Fibroblast of pulmonary artery (primary cell): ENCODE measurements around the gene MOCS3.
"Not testable (repeated sequence)": the region's sequence is repeated elsewhere in the genome, so short reads cannot be mapped to it uniquely, and the experiment has no call there.

ENCODE experiments used
- DNase-seq: peaks from one replicate; pipeline ENCODE4 v3.0.0-alpha.2; 2010; ENCODE audit warnings: low read depth
- H3K4me3 ChIP-seq: replicated peaks from 2 replicates; pipeline ENCODE4 v1.5.1; 2011; ENCODE audit warnings: low read depth, mild to moderate bottlenecking, control low read depth, low read length, moderate library complexity
- CTCF ChIP-seq: IDR thresholded peaks from 2 replicates; pipeline ENCODE4 v1.5.1; 2011; ENCODE audit warnings: mild to moderate bottlenecking, control low read depth, low read length, inconsistent platforms; ENCODE audit errors: missing control alignments

Gene MOCS3

DNA sequence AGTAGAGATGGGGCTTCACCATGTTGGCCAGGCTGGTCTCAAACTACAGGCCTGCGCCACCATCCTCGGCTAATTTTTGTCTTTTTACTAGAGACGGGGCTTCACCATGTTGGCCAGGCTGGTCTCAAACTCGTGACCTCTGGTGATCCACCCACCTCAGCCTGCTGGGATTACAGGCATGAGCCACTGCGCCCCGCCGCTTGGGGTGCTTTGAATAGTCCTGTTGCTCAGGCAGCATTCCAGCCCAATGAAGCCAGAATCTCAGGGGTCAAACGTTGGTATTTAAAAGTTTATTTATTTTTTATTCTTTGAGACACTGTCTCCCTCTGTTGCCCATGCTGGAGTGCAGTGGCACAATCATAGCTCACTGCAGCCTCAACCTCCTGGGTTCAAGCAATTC, 11.3 kb downstream of the MOCS3 start:
- TF ChIP-seq CTCF = no peak
- DNase-seq = no peak
- H3K4me3 ChIP-seq = no peak overlapping the region

DNA sequence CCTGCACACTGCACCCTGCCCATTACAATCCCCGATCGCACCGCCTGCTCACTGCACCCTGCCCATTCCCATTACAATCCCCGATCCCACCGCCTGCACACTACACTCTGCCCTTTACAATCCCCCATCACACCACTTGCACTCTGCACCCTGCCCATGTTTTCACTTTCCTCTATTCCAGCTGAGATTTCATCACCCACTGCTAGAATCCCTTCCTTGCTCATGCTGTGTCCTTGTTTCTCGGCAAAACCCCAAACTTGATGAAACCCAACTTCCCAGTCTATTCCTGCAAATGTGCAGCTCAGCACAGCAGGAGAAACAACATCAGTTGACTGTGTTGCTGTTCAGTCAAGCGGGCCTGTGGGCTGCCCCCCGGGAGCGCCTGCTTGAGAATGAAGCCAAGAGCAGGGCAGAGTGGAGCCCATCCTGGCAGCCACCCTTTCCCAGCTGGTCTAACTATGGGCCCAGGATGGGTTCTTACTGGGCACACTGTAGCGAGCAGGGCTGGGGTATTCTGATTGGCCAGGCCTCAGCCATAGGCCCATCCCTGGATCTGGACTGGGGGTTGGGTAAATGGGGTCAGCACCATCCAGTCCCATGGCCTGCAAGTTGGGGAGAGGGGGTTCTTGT, 17.2 kb downstream of the MOCS3 start:
- no peak for DNase-seq
- H3K4me3 ChIP-seq = no peak overlapping the region
- no peak for TF ChIP-seq CTCF

- no peak for TF ChIP-seq CTCF
- DNase-seq = no peak
- H3K4me3 ChIP-seq = no peak overlapping the region
These were observed 18.7 kb downstream of the MOCS3 start for GRCh38 chr20:50977066-50978021.

- not testable (repeated sequence) for H3K4me3 ChIP-seq, DNase-seq
These were observed 19.9 kb downstream of the MOCS3 start for GRCh38 chr20:50978533-50978932.

DNA sequence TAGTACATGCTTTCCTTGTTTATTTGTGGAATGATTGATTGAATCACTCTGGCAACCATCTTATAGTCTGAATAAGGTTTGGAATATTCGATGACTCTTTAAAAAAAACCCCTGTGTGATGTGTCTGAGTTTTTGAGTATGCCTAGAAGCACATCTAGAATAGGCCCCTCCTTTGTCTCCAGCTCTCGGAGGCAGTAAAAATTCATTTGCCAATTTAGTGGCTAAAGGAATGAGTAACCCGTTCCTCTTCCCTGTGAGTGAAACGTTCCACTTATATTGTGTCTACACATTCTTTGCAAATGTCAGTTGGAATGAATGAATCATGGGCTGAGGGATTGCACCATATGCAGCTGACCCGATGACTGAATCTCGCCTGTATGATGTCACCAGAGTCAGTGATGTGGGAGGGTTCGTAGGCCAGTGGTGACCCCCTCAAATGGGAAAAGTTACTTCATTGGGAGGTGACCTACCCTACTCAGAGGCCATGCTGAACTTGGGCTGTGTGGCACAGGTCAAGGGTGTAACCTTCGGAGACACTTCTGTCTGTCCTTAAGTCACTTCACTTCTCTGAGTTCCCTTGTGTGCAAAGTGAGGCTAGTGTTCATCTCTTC, 21.6 kb downstream of the MOCS3 start:
- no peak for TF ChIP-seq CTCF
- DNase-seq = peak; percentile 98
- H3K4me3 ChIP-seq = no peak overlapping the region

GRCh38 chr20:50980851-50981713, 22.5 kb downstream of the MOCS3 start:
- peak; percentile 75 for DNase-seq
- peak; percentile 86 for TF ChIP-seq CTCF
- H3K4me3 ChIP-seq = no peak overlapping the region
